ENCODE measurements around the gene WDR5B. TPM values are rescaled to one million over a fixed set of nuclear protein-coding genes. Genes with fewer than 3 reads are reported as not detected.

Gene WDR5B
- polyA plus RNA-seq (2012; ENCODE audit: insufficient read depth, insufficient read length, low read depth) = 9.3 TPM

DNA sequence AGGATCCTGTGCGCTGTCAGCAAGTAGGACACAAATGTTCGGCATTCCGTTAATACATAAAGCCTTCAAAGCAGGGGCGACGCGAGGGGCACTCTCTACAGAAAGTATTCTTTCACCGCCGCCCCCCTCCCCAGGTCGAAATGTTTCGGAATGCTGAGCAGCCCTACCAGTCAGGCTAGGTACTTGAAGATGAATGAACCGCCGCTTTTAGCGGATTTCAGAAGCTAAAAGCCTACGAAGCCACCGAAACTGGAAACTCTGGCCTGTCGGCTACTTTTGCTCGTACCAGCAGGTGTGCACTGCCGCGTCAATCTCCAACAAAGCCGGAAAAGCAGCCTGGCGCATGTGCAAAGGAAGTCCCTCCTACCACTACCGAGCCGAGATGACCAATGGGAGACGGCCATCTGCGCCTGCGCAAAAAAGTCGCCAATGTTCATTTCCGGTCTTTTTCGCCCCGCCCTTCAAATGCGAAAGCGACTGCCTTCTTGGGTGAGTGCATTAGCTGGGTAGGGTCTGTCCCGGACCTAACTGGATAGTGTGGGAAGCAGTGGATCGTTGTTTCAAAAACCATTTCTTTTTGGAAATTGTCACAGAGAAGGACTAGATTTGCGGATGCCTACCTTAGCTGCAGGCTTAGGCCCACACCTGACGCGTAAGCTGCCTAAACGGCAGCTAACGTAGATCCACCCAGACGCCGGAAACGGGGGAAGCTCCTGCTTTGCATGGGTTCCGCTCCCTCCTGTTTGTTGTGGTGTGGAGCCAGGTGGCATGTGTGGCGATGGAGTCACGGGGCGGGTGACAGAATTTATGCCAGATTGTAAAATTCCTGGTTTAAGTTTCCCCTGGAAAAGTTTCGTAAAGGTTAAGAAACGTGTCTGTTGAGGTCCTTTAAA lies at the start of gene WDR5B:
Gene WDR5B, minus strand, starts transcription at position 301 of the 893 bp plus-strand sequence. CDS start 534 bp downstream, outside the sequence.
- Histone ChIP-seq H3K36me3 (no peaks in the 10 kb centered on the region), H3K4me1 (no peaks in the 10 kb centered on the region; the same call in 1 of the 2 replicates), H3K9me3 (no peaks in the 10 kb centered on the region), H3K27me3 (no peaks in the 10 kb centered on the region), H3K4me3 (ENCODE audit: low read depth, low read length) (peak within 1 kb of the TSS; percentile 93)
- TF ChIP-seq CTCF (IDR thresholded peaks at IDR 0.05; ENCODE audit: low read depth, low read length) = no peak
- peak; percentile 97 for DNase-seq

GRCh38 chr3:122464659-122465058 lies 48.8 kb upstream of the WDR5B start:
- Histone ChIP-seq H3K9me3 (no peaks in the 10 kb centered on the region), H3K36me3 (peaks cover 40% of the 10 kb centered on the region), H3K27me3 (no peaks in the 10 kb centered on the region), H3K4me1 (no peaks in the 10 kb centered on the region), H3K4me3 (ENCODE audit: low read depth, low read length) (no peak overlapping the region)
- DNase-seq = no peak
- TF ChIP-seq CTCF (IDR thresholded peaks at IDR 0.05; ENCODE audit: low read depth, low read length) = no peak

- H3K27me3 ChIP-seq = no peaks in the 10 kb centered on the region
- H3K9me3 ChIP-seq = no peaks in the 10 kb centered on the region
- no peak for DNase-seq
- TF ChIP-seq CTCF (IDR thresholded peaks at IDR 0.05; ENCODE audit: low read depth, low read length) = no peak
- no peaks in the 10 kb centered on the region for H3K4me1 ChIP-seq
- no peak overlapping the region for H3K4me3 ChIP-seq (ENCODE audit: low read depth, low read length)
- peaks cover 57% of the 10 kb centered on the region for H3K36me3 ChIP-seq
Measured at GRCh38 chr3:122462406-122462805, 46.5 kb upstream of the WDR5B start.

DNA sequence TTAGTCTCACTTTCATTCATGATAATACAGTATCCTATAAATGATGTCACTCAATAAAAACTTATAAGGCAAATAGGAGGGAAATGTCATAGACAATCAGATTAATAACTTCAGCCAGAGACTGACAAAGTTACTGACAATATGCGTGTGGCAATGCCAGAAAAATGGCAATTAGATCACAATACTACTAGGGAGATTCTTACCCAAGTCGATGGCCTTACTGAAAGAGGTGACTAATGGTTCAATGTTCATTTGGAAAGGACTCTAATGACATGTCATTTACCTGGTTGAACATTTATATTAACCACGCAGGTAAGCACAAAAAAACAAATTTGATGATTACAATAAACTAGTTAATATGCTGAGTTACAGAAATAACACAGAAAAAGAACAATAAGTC lies 45.9 kb upstream of the WDR5B start:
- Histone ChIP-seq H3K4me1 (no peaks in the 10 kb centered on the region), H3K27me3 (no peaks in the 10 kb centered on the region), H3K4me3 (ENCODE audit: low read depth, low read length) (no peak overlapping the region), H3K9me3 (no peaks in the 10 kb centered on the region), H3K36me3 (peaks cover 54% of the 10 kb centered on the region)
- no peak for TF ChIP-seq CTCF (IDR thresholded peaks at IDR 0.05; ENCODE audit: low read depth, low read length)
- DNase-seq = no peak

DNA sequence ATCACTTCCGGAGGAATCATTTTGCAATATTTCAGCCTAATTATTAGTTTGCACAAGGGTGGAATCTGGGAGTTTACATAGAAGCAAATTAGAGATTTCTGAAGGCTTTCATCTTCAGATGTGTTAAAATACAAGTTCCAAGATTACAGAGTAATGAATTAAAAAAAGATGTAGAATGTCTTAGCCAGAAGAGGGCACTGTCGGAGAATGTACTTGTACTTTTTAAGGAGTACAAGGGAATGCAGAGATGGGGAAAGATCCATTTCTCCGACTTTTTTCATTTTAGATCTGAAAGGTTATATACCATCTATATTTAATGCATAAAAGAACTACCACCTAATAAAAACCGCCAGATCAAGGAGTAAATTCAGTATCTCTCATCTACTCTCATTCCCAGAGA lies 43.1 kb upstream of the WDR5B start:
- H3K27me3 ChIP-seq = no peaks in the 10 kb centered on the region
- H3K9me3 ChIP-seq = no peaks in the 10 kb centered on the region
- H3K4me3 ChIP-seq (ENCODE audit: low read depth, low read length) = no peak overlapping the region
- DNase-seq = no peak
- H3K36me3 ChIP-seq = peaks cover 37% of the 10 kb centered on the region
- TF ChIP-seq CTCF (IDR thresholded peaks at IDR 0.05; ENCODE audit: low read depth, low read length) = peak; percentile 40
- H3K4me1 ChIP-seq = no peaks in the 10 kb centered on the region

GRCh38 chr3:122457706-122458105 lies 41.8 kb upstream of the WDR5B start:
- Histone ChIP-seq H3K4me3 (ENCODE audit: low read depth, low read length) (no peak overlapping the region), H3K4me1 (no peaks in the 10 kb centered on the region), H3K36me3 (peaks cover 38% of the 10 kb centered on the region), H3K9me3 (no peaks in the 10 kb centered on the region), H3K27me3 (no peaks in the 10 kb centered on the region)
- no peak for DNase-seq
- TF ChIP-seq CTCF (IDR thresholded peaks at IDR 0.05; ENCODE audit: low read depth, low read length) = no peak
